Transverse colon (tissue), 3 donors: ENCODE data around the gene DPM2.

Source experiments
- POLR2A ChIP-seq: fragments of 450-650 bp; IDR thresholded peaks from one replicate; pipeline ENCODE4 v1.6.1; 2016; ENCODE audit warnings: antibody characterized with exemption, mild to moderate bottlenecking, moderate library complexity
- TF ChIP-seq, protein P1 (sequence below), 5 experiments: fragments of 200-600 bp in 3 of 5; fragments of 450-650 bp in 2 of 5; sonication (generic) in 3 of 5; IDR thresholded peaks; 1 replicate in 2 of 5; 2 replicates in 3 of 5; pipeline ENCODE4 v1.5.1; 2016 to 2017; ENCODE audit warnings: antibody characterized with exemption in 5 of 5, inconsistent platforms in 3 of 5, mild to moderate bottlenecking in 2 of 5, moderate library complexity in 1 of 5

- TF ChIP-seq, protein P1, sequence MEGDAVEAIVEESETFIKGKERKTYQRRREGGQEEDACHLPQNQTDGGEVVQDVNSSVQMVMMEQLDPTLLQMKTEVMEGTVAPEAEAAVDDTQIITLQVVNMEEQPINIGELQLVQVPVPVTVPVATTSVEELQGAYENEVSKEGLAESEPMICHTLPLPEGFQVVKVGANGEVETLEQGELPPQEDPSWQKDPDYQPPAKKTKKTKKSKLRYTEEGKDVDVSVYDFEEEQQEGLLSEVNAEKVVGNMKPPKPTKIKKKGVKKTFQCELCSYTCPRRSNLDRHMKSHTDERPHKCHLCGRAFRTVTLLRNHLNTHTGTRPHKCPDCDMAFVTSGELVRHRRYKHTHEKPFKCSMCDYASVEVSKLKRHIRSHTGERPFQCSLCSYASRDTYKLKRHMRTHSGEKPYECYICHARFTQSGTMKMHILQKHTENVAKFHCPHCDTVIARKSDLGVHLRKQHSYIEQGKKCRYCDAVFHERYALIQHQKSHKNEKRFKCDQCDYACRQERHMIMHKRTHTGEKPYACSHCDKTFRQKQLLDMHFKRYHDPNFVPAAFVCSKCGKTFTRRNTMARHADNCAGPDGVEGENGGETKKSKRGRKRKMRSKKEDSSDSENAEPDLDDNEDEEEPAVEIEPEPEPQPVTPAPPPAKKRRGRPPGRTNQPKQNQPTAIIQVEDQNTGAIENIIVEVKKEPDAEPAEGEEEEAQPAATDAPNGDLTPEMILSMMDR (IDR thresholded peaks at IDR 0.05) = no peak
- TF ChIP-seq POLR2A = no peak
Measured at GRCh38 chr9:127909839-127910273, 27.8 kb downstream of the DPM2 start.
